Endothelial cell (in vitro differentiated cells): ENCODE results near the gene TSHZ2. TPM values are rescaled to one million over a fixed set of nuclear protein-coding genes. Genes with fewer than 3 reads are reported as not detected.

Experiments
- DNase-seq: peaks from one replicate; pipeline ENCODE4 v3.0.0; 2021; ENCODE audit warnings: low spot score
- H3K27ac Mint-ChIP-seq: one replicate; pipeline ENCODE4 v1.8.0; 2021; ENCODE audit warnings: mixed read lengths, inconsistent platforms; ENCODE audit not compliant: unreplicated experiment
- H3K27me3 Mint-ChIP-seq: one replicate; pipeline ENCODE4 v1.8.0; 2021; ENCODE audit warnings: mild to moderate bottlenecking, moderate library complexity, mixed read lengths, inconsistent platforms; ENCODE audit not compliant: unreplicated experiment
- H3K36me3 Mint-ChIP-seq: one replicate; pipeline ENCODE4 v1.8.0; 2021; ENCODE audit warnings: mild to moderate bottlenecking, low read depth, mixed read lengths, inconsistent platforms; ENCODE audit not compliant: unreplicated experiment
- H3K4me1 Mint-ChIP-seq: one replicate; pipeline ENCODE4 v1.8.0; 2021; ENCODE audit warnings: mild to moderate bottlenecking, mixed read lengths, inconsistent platforms; ENCODE audit not compliant: unreplicated experiment
- H3K4me3 Mint-ChIP-seq: one replicate; pipeline ENCODE4 v1.8.0; 2021; ENCODE audit warnings: mild to moderate bottlenecking, mixed read lengths, inconsistent platforms; ENCODE audit not compliant: unreplicated experiment
- H3K9me3 Mint-ChIP-seq: one replicate; pipeline ENCODE4 v1.8.0; 2021; ENCODE audit warnings: mixed read lengths, inconsistent platforms; ENCODE audit not compliant: unreplicated experiment
- total RNA-seq: library from RNA; stranded (reverse); fragmentation: NEBNext Ultra II Directional; extraction: Animal tissue kit (Norgen Biotek cat#: 25700); gene quantifications from one replicate; pipeline ENCODE4 v1.2.1, GENCODE V29; 2021; ENCODE audit not compliant: unreplicated experiment
- TF ChIP-seq, protein P1 (sequence below): fragments of 200-600 bp; sonication (generic); IDR thresholded peaks from one replicate; pipeline ENCODE4 v1.5.0; 2021; ENCODE audit warnings: antibody characterized with exemption; ENCODE audit not compliant: unreplicated experiment

The TSHZ2 gene
- total RNA-seq, 1 donor from 2014 or later: 2.3 TPM

DNA sequence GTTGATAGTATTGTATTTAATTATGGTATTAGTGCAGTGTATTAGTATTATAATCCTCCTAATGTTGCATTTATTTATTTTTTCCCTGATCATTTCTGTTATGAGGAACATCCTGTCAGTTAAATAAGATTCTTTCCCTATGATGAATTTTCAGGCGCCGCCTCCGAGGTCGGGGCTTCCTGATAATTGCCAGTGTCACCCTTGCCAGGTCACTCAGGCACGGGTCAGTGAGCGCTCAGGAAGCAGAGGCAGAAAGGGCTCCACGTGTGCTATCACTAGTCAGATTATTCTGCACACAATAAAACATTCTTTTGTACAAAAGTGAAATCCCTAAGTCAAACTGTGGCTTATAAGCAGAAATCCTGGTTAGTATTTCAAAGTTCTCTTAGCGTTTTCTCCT is 64.8 kb downstream of the TSHZ2 start:
- TF ChIP-seq, protein P1, sequence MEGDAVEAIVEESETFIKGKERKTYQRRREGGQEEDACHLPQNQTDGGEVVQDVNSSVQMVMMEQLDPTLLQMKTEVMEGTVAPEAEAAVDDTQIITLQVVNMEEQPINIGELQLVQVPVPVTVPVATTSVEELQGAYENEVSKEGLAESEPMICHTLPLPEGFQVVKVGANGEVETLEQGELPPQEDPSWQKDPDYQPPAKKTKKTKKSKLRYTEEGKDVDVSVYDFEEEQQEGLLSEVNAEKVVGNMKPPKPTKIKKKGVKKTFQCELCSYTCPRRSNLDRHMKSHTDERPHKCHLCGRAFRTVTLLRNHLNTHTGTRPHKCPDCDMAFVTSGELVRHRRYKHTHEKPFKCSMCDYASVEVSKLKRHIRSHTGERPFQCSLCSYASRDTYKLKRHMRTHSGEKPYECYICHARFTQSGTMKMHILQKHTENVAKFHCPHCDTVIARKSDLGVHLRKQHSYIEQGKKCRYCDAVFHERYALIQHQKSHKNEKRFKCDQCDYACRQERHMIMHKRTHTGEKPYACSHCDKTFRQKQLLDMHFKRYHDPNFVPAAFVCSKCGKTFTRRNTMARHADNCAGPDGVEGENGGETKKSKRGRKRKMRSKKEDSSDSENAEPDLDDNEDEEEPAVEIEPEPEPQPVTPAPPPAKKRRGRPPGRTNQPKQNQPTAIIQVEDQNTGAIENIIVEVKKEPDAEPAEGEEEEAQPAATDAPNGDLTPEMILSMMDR: no peak
- no peaks in the 10 kb centered on the region for H3K9me3 Mint-ChIP-seq
- H3K27ac Mint-ChIP-seq: no peak overlapping the region
- no peaks in the 10 kb centered on the region for H3K4me1 Mint-ChIP-seq
- H3K27me3 Mint-ChIP-seq: peaks cover 2% of the 10 kb centered on the region
- no peaks in the 10 kb centered on the region for H3K36me3 Mint-ChIP-seq
- DNase-seq: no peak
- no peak overlapping the region for H3K4me3 Mint-ChIP-seq

DNA sequence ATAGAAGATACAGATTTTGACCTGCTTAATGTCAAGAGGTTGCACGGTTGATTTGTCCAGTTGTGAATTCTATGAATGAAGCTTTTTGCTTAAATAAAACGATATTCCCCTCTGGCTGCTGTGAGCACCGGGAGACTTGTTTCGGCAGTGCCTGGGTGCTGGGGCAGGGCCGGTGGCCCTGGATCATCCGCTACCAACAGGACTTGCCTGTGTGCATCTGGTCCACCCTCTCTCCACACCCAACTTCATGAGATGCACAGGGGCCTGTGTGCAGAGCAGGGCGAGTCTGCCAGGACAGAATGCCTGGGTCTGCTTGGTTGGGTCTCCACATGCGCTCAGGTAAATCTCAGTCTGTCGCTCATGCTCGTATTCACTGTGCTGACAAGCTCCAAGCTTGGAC is 65.5 kb downstream of the TSHZ2 start:
- Mint-ChIP-seq H3K27ac (no peak overlapping the region), H3K27me3 (peaks cover 2% of the 10 kb centered on the region), H3K4me1 (no peaks in the 10 kb centered on the region), H3K36me3 (no peaks in the 10 kb centered on the region), H3K4me3 (no peak overlapping the region), H3K9me3 (no peaks in the 10 kb centered on the region)
- TF ChIP-seq, protein P1: no peak
- no peak for DNase-seq

DNA sequence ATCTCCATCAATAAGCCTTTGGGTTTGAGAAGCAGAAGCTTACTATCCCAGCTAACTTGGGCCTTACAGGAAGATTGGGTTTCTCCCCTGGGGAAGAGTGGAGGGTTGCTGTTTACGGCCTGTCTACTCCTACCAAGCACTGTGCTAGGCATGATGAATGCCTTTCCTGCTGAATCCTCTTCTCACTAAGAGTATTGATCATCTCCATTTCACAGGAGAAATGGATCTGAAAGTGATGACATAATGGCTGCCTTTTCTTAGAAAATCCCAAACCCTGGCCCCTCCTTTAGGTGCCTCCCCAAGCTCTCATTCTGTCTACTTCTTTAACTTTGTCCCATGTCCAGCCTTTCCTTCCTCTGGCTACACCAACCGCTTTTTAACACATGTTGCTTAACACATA is 66.1 kb downstream of the TSHZ2 start:
- Mint-ChIP-seq H3K27ac (no peak overlapping the region), H3K4me1 (no peaks in the 10 kb centered on the region), H3K36me3 (no peaks in the 10 kb centered on the region), H3K27me3 (peaks cover 2% of the 10 kb centered on the region), H3K9me3 (no peaks in the 10 kb centered on the region), H3K4me3 (no peak overlapping the region)
- DNase-seq: no peak
- TF ChIP-seq, protein P1: no peak

DNA sequence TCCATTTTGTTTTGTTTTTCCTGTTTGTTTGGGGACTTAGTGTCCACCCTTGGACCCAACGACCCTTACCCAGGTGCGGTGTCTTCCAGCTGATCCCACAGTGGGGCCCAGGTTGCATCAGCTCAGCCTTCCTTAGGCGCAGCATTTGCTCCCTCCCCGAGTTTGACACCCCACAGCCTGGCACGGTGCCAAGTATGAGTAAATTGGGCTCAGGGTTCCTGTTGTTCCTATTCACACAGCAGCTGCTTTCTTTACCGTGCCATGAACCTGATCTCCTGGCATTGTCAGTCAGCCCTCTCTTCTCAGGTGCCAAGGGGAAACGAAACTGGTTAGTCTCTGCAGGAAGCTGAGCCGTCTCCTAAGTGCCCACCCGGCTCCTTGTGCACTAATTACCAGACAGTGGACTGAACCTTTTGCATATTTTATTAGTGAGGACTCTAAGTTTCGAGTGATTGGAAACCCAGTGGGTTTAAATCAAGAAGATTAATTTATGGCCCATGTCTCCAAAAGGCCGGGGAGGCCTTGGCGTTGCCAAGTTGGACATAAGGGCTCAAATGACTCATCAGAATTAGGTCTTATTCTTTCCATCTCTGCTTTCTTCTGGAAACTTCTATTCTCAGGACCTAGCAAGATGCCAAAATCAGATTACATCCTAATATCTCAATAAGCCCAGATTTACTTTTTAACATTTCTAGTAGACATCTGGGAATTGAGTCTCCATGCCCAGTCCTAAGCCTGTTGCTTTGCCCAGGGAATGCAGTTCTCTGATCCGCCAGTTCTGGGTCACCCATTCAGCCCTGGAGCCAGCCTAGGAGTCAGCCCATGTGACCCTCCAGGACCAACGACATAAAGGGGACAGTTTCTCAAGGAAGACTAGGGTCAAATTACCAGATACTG is 68.8 kb downstream of the TSHZ2 start:
- Mint-ChIP-seq H3K4me1 (no peaks in the 10 kb centered on the region), H3K4me3 (no peak overlapping the region), H3K27ac (no peak overlapping the region), H3K27me3 (peaks cover 2% of the 10 kb centered on the region), H3K36me3 (no peaks in the 10 kb centered on the region), H3K9me3 (no peaks in the 10 kb centered on the region)
- no peak for DNase-seq
- TF ChIP-seq, protein P1: no peak

DNA sequence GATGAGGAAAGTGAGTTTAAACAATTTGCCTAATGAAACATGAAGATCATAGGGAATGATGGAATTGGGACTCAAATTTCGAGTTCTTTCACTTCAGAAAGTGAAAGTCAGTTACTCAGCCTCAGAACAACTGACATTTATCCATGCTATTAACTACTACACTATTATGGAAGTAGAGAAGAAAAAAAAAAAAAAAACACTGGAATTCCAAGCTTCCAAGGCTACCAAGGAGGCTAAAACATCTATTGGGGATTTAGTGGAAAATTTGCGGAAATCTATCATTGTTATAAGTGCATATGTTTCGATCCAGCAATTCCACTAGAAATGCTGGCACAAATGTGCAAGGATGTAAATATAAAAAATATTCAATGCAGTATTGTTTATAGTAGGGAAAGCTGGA is 70.4 kb downstream of the TSHZ2 start:
- no peak for DNase-seq
- TF ChIP-seq, protein P1: no peak
- H3K9me3 Mint-ChIP-seq: no peaks in the 10 kb centered on the region
- H3K4me3 Mint-ChIP-seq: no peak overlapping the region
- no peak overlapping the region for H3K27ac Mint-ChIP-seq
- no peaks in the 10 kb centered on the region for H3K4me1 Mint-ChIP-seq
- H3K36me3 Mint-ChIP-seq: no peaks in the 10 kb centered on the region
- peaks cover 2% of the 10 kb centered on the region for H3K27me3 Mint-ChIP-seq
